H1 (cell line): ENCODE measurements around the gene KARS1. TPM values are rescaled to one million over a fixed set of nuclear protein-coding genes. Genes with fewer than 3 reads are reported as not detected.

Experiments
- CTCF ChIA-PET: fragments of 300-600 bp; sonication (Branson Sonifier 250); formaldehyde crosslinking; loops from one replicate; lab custom pipeline; 2021; ENCODE audit not compliant: partially characterized antibody; lab: Charles Lee
- POLR2A ChIA-PET: fragments of 300-600 bp; sonication (Branson Sonifier 250); formaldehyde crosslinking; loops from one replicate; lab custom pipeline; 2021; ENCODE audit warnings: inconsistent platforms; ENCODE audit not compliant: partially characterized antibody; lab: Charles Lee
- DNase-seq, 2 experiments: peaks; one replicate each; pipeline versions ENCODE4 v3.0.0 to v3.0.0-alpha.2; 2010 to 2022; ENCODE audit warnings: low spot score in 2 of 2, low read depth in 1 of 2, mixed read lengths in 1 of 2
- FAIRE-seq: peaks from 2 replicates; lab custom pipeline; 2011; peaks lifted over from hg19 to GRCh38; lab: Jason Lieb, UNC
- H2AFZ ChIP-seq: 2 replicates; pipeline ENCODE4 v1.8.1; 2012; ENCODE audit warnings: low read length, inconsistent platforms
- H2AK5ac ChIP-seq: 2 replicates; pipeline ENCODE4 v1.6.1; 2013; ENCODE audit warnings: low read depth, low read length
- H2BK120ac ChIP-seq: replicated peaks from 2 replicates; pipeline ENCODE3; 2013; ENCODE audit warnings: low read depth, low read length, inconsistent platforms
- H2BK12ac ChIP-seq: 2 replicates; pipeline ENCODE4 v1.6.1; 2013; ENCODE audit warnings: low read depth, low read length
- H2BK15ac ChIP-seq: 2 replicates; pipeline ENCODE4 v1.6.1; 2013; ENCODE audit warnings: low read length
- H2BK20ac ChIP-seq: 2 replicates; pipeline ENCODE4 v1.6.1; 2013; ENCODE audit warnings: low read length
- H2BK5ac ChIP-seq: 2 replicates; pipeline ENCODE4 v1.6.1; 2013; ENCODE audit warnings: low read depth, low read length
- H3K14ac ChIP-seq: 2 replicates; pipeline ENCODE4 v1.6.1; 2013; ENCODE audit warnings: inconsistent platforms; ENCODE audit not compliant: insufficient read length
- H3K18ac ChIP-seq: 2 replicates; pipeline ENCODE4 v1.6.1; 2013; ENCODE audit warnings: low read length; ENCODE audit errors: extremely low read depth
- H3K23ac ChIP-seq: 2 replicates; pipeline ENCODE4 v1.6.1; 2013; ENCODE audit warnings: inconsistent platforms; ENCODE audit not compliant: insufficient read length
- H3K23me2 ChIP-seq: 2 replicates; pipeline ENCODE4 v1.6.1; 2013; ENCODE audit warnings: low read depth, low read length
- H3K27ac ChIP-seq: 2 replicates; pipeline ENCODE4 v1.6.1; 2011; ENCODE audit warnings: low read depth, low read length, inconsistent platforms
- H3K27me3 ChIP-seq, 4 experiments: replicated peaks in 1 of 4; 1 replicate in 1 of 4; 2 replicates in 3 of 4; pipeline versions ENCODE4 v1.6.1 to v1.8.1; 2011 to 2013; ENCODE audit warnings: low read length in 3 of 4, mild to moderate bottlenecking in 3 of 4, inconsistent platforms in 2 of 4, mixed read lengths in 2 of 4, moderate library complexity in 1 of 4; ENCODE audit not compliant: control insufficient read depth in 3 of 4, insufficient read depth in 3 of 4; ENCODE audit errors: extremely low read depth in 1 of 4
- H3K36me3 ChIP-seq, 4 experiments: 2 replicates each; pipeline versions ENCODE4 v1.6.1 to v1.8.1; 2011 to 2013; ENCODE audit warnings: mild to moderate bottlenecking in 4 of 4, low read length in 3 of 4, moderate library complexity in 2 of 4, control low read depth in 1 of 4, inconsistent platforms in 1 of 4; ENCODE audit not compliant: insufficient read depth in 4 of 4, control insufficient read depth in 2 of 4
- H3K4ac ChIP-seq: replicated peaks from 2 replicates; pipeline ENCODE3; 2013; ENCODE audit warnings: low read length, low read depth, mixed read lengths, inconsistent platforms; ENCODE audit not compliant: insufficient read length
- H3K4me1 ChIP-seq, 4 experiments: replicated peaks in 1 of 4; 1 replicate in 1 of 4; 2 replicates in 3 of 4; pipeline versions ENCODE4 v1.6.1 to v1.8.1; 2011 to 2013; ENCODE audit warnings: low read length in 3 of 4, inconsistent platforms in 2 of 4, mixed read lengths in 1 of 4; ENCODE audit not compliant: insufficient read depth in 4 of 4, control insufficient read depth in 3 of 4
- H3K4me2 ChIP-seq, 2 experiments: 2 replicates each; pipeline versions ENCODE4 v1.6.1 to v1.8.1; 2011 to 2013; ENCODE audit warnings: low read depth in 2 of 2, low read length in 2 of 2, control low read depth in 1 of 2, inconsistent platforms in 1 of 2, mild to moderate bottlenecking in 1 of 2; ENCODE audit not compliant: insufficient read depth in 1 of 2
- H3K4me3 ChIP-seq, 4 experiments: fragments of 200-600, 300-600 bp in 1 of 4; sonication (generic), shearing (Covaris generic), sonication (Bioruptor Twin) in 1 of 4; 2 replicates each; pipeline versions ENCODE4 v1.5.1 to v1.8.1; 2011 to 2016; ENCODE audit warnings: low read length in 4 of 4, low read depth in 3 of 4, control low read depth in 2 of 4, inconsistent platforms in 2 of 4, mild to moderate bottlenecking in 2 of 4, mixed read lengths in 1 of 4, moderate library complexity in 1 of 4; ENCODE audit not compliant: insufficient read depth in 2 of 4; ENCODE audit errors: extremely low read depth in 1 of 4
- H3K56ac ChIP-seq: replicated peaks from 2 replicates; pipeline ENCODE3; 2013; ENCODE audit warnings: low read depth, mild to moderate bottlenecking, mixed read lengths, low read length, inconsistent platforms; ENCODE audit not compliant: insufficient read length
- H3K79me1 ChIP-seq: 2 replicates; pipeline ENCODE4 v1.6.1; 2013; ENCODE audit warnings: low read depth, low read length, control low read depth
- H3K79me2 ChIP-seq, 2 experiments: 2 replicates each; pipeline versions ENCODE4 v1.6.1 to v1.8.1; 2012 to 2013; ENCODE audit warnings: low read length in 2 of 2, mild to moderate bottlenecking in 2 of 2, inconsistent platforms in 1 of 2; ENCODE audit not compliant: insufficient read depth in 2 of 2, control insufficient read depth in 1 of 2
- H3K9ac ChIP-seq, 4 experiments: replicated peaks in 1 of 4; 1 replicate in 1 of 4; 2 replicates in 3 of 4; pipeline versions ENCODE4 v1.6.1 to v1.8.1; 2011 to 2013; ENCODE audit warnings: low read depth in 3 of 4, low read length in 3 of 4, control low read depth in 2 of 4, mild to moderate bottlenecking in 2 of 4, moderate library complexity in 2 of 4, inconsistent platforms in 1 of 4; ENCODE audit errors: extremely low read depth in 1 of 4
- H3K9me3 ChIP-seq, 2 experiments: 2 replicates each; pipeline versions ENCODE4 v1.6.1 to v1.8.1; 2012 to 2013; ENCODE audit warnings: mild to moderate bottlenecking in 2 of 2, moderate library complexity in 2 of 2, control low read depth in 1 of 2, inconsistent platforms in 1 of 2, low read depth in 1 of 2, low read length in 1 of 2, mixed read lengths in 1 of 2; ENCODE audit not compliant: insufficient read depth in 2 of 2
- H4K20me1 ChIP-seq, 2 experiments: replicated peaks in 1 of 2; 2 replicates each; pipeline versions ENCODE3 to v1.8.1; 2011 to 2013; ENCODE audit warnings: inconsistent platforms in 2 of 2, low read length in 2 of 2, mild to moderate bottlenecking in 1 of 2; ENCODE audit not compliant: insufficient read depth in 2 of 2, control insufficient read depth in 1 of 2
- H4K5ac ChIP-seq: 2 replicates; pipeline ENCODE4 v1.6.1; 2013; ENCODE audit warnings: low read length, low read depth, mixed read lengths, inconsistent platforms; ENCODE audit not compliant: insufficient read length
- H4K8ac ChIP-seq: 2 replicates; pipeline ENCODE4 v1.8.0; 2013; ENCODE audit warnings: mild to moderate bottlenecking, moderate library complexity, low read length, inconsistent platforms; ENCODE audit not compliant: insufficient read depth; ENCODE audit errors: extremely low read depth
- H4K91ac ChIP-seq: replicated peaks from 2 replicates; pipeline ENCODE3; 2013; ENCODE audit warnings: low read length, mixed read lengths, inconsistent platforms; ENCODE audit not compliant: insufficient read length
- BACH1 ChIP-seq: IDR thresholded peaks from 2 replicates; pipeline ENCODE4 v1.6.1; 2012; ENCODE audit warnings: low read length, improper control_type of control experiment
- EP300 ChIP-seq, 2 experiments: IDR thresholded peaks; 1 replicate in 1 of 2; 2 replicates in 1 of 2; pipeline ENCODE4 v1.6.1; 2011 to 2012; ENCODE audit warnings: low read depth in 2 of 2, low read length in 2 of 2, mild to moderate bottlenecking in 2 of 2, borderline replicate concordance in 1 of 2, inconsistent platforms in 1 of 2, moderate library complexity in 1 of 2
- FOSL1 ChIP-seq: IDR thresholded peaks from 2 replicates; pipeline ENCODE4 v1.6.1; 2011; ENCODE audit warnings: mild to moderate bottlenecking, low read depth, low read length, moderate library complexity; ENCODE audit not compliant: insufficient read depth
- NANOG ChIP-seq: IDR thresholded peaks from 2 replicates; pipeline ENCODE4 v1.6.1; 2011; ENCODE audit warnings: low read length, low read depth, mild to moderate bottlenecking, inconsistent platforms; ENCODE audit not compliant: insufficient read depth, poor library complexity, severe bottlenecking
- RAD21 ChIP-seq, 2 experiments: IDR thresholded peaks in 1 of 2; conservative IDR thresholded peaks in 1 of 2; 2 replicates each; pipeline ENCODE4 v1.6.1; 2011; ENCODE audit warnings: low read depth in 2 of 2, low read length in 2 of 2, improper control_type of control experiment in 1 of 2, inconsistent platforms in 1 of 2, mild to moderate bottlenecking in 1 of 2, moderate library complexity in 1 of 2
- RXRA ChIP-seq: IDR thresholded peaks from 2 replicates; pipeline ENCODE4 v1.6.1; 2011; ENCODE audit warnings: low read depth, mild to moderate bottlenecking, low read length, moderate library complexity; ENCODE audit not compliant: insufficient read depth
- SP4 ChIP-seq: IDR thresholded peaks from 2 replicates; pipeline ENCODE4 v1.6.1; 2012; ENCODE audit warnings: low read length, inconsistent platforms
- SRF ChIP-seq: IDR thresholded peaks from 2 replicates; pipeline ENCODE4 v1.6.1; 2011; ENCODE audit warnings: mild to moderate bottlenecking, low read depth, low read length, moderate library complexity
- TAF7 ChIP-seq: optimal IDR thresholded peaks from 2 replicates; pipeline ENCODE3; 2011; ENCODE audit warnings: low read depth, mild to moderate bottlenecking, inconsistent platforms, low read length, moderate library complexity, borderline replicate concordance
- TCF12 ChIP-seq: IDR thresholded peaks from 2 replicates; pipeline ENCODE4 v1.6.1; 2011; ENCODE audit warnings: low read depth, mild to moderate bottlenecking, low read length
- ZNF274 ChIP-seq: IDR thresholded peaks from 2 replicates; pipeline ENCODE4 v1.7.0; 2012; ENCODE audit warnings: low read length, borderline replicate concordance; ENCODE audit errors: extremely low read depth
- WGBS, 2 experiments: shearing (Covaris generic) in 1 of 2; methylation state at CpG; one replicate each; pipeline versions ENCODE4 v1.1.6 to v1.1.7; 2013 to 2015; ENCODE audit warnings: low lambda C conversion rate in 2 of 2, mixed read lengths in 2 of 2, inconsistent platforms in 1 of 2, low coverage in 1 of 2, missing lambda C conversion rate in 1 of 2; ENCODE audit not compliant: insufficient replicate concordance in 2 of 2, insufficient coverage in 1 of 2, insufficient read length in 1 of 2; ENCODE audit errors: extremely low coverage in 1 of 2, missing lambda C conversion rate in 1 of 2; 5-methylcytosine and 5-hydroxymethylcytosine counted together
- polyA plus RNA-seq, 7 experiments: library from polyadenylated mRNA; depleted of rRNA in 3 of 7; stranded (reverse) in 5 of 7; unstranded in 2 of 7; fragments of >200 nt in 5 of 7; fragments of 200-250 nt in 2 of 7; gene quantifications; 1 replicate in 5 of 7; 2 replicates in 1 of 7; 4 replicates in 1 of 7; pipeline versions ENCODE4 v1.2.1 to v1.2.3, GENCODE V29; 2011 to 2013; ENCODE audit warnings: missing spikeins in 2 of 7, mixed read lengths in 2 of 7
- total RNA-seq: library from RNA; stranded (reverse); fragmentation: NEBNext Ultra II Directional; extraction: Animal tissue kit (Norgen Biotek cat#: 25700); gene quantifications from 2 replicates; pipeline ENCODE4 v1.2.1, GENCODE V29; 2021
- TF ChIP-seq, protein P1 (sequence below): IDR thresholded peaks from 2 replicates; pipeline ENCODE4 v1.6.1; 2011; ENCODE audit warnings: low read length, improper control_type of control experiment

KARS1 gene
- total and polyA plus RNA-seq, 2 of the 8 experiments (the other 6 are each of a cell fraction or from before 2014, with no cell fraction given): 97.5 to 221 TPM

GRCh38 chr16:75578212-75578611 lies 69.3 kb downstream of the KARS1 start:
- Histone ChIP-seq H3K4ac (no peak overlapping the region), H3K36me3 (peaks cover 2 to 38% (median 25%) of the 10 kb centered on the region in 4 experiments; a peak in 7 of 8 replicates)

More at GRCh38 chr16:75578212-75578611, 69.3 kb downstream of the KARS1 start:
- no peak overlapping the region for H2AFZ ChIP-seq
- H4K20me1 ChIP-seq: peaks cover 0 to 3% of the 10 kb centered on the region in 2 experiments
- no peak for FAIRE-seq
- ChIA-PET POLR2A (interaction anchor here (1.4 to 1.8 kb wide), 2 partner anchors 9 to 16 kb away, joined by 3 read pairs; no protein-coding TSS in a partner anchor), CTCF (interaction anchor here (1.2 kb wide), 1 partner anchor 113 kb away, joined by 3 read pairs; the partner anchor contains the start of gene TMEM170A)
- no peak overlapping the region for H4K91ac ChIP-seq
- H3K4me1 ChIP-seq: peaks cover 0 to 12% (median 2%) of the 10 kb centered on the region in 4 experiments; a peak in 3 of 7 replicates
- DNase-seq: no peak
- H3K27me3 ChIP-seq: no peaks in the 10 kb centered on the region
- H3K27ac ChIP-seq: no peak overlapping the region
- H3K23ac ChIP-seq: no peak overlapping the region
- TF ChIP-seq EP300 (IDR thresholded peaks at IDR 0.05; ENCODE audit: borderline replicate concordance in 1 of 2, low read depth in 2 of 2, low read length in 2 of 2): no peak
- TF ChIP-seq RAD21 (IDR thresholded peaks at IDR 0.05 in 1 of 2, conservative IDR thresholded peaks at IDR 0.05 in 1 of 2; ENCODE audit: low read depth in 2 of 2, low read length in 2 of 2): no peak
- no peak for TF ChIP-seq NANOG
- no peak for TF ChIP-seq BACH1
- TF ChIP-seq FOSL1: no peak
- no peak for TF ChIP-seq TAF7
- no peak for TF ChIP-seq ZNF274
- no peak for TF ChIP-seq SP4
- TF ChIP-seq, protein P1, sequence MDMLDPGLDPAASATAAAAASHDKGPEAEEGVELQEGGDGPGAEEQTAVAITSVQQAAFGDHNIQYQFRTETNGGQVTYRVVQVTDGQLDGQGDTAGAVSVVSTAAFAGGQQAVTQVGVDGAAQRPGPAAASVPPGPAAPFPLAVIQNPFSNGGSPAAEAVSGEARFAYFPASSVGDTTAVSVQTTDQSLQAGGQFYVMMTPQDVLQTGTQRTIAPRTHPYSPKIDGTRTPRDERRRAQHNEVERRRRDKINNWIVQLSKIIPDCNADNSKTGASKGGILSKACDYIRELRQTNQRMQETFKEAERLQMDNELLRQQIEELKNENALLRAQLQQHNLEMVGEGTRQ: no peak
- TF ChIP-seq TCF12: no peak
- no peak for TF ChIP-seq SRF
- TF ChIP-seq RXRA: no peak
- H2BK20ac ChIP-seq: no peak overlapping the region
- H4K8ac ChIP-seq: no peak overlapping the region
- no peak overlapping the region for H4K5ac ChIP-seq
- no peak overlapping the region for H3K14ac ChIP-seq
- H3K18ac ChIP-seq: no peak overlapping the region
- H2AK5ac ChIP-seq: no peak overlapping the region
- H3K79me2 ChIP-seq: no peaks in the 10 kb centered on the region
- no peak overlapping the region for H3K56ac ChIP-seq
- no peak overlapping the region for H2BK12ac ChIP-seq
- no peaks in the 10 kb centered on the region for H3K9me3 ChIP-seq
- H3K79me1 ChIP-seq: peaks cover 3% of the 10 kb centered on the region; the same call in 1 of the 2 replicates
- H2BK5ac ChIP-seq: no peak overlapping the region
- H3K23me2 ChIP-seq: no peaks in the 10 kb centered on the region
- H2BK15ac ChIP-seq: no peak overlapping the region
- no peak overlapping the region for H2BK120ac ChIP-seq
- H3K4me3 ChIP-seq: no peak overlapping the region
- no peak overlapping the region for H3K4me2 ChIP-seq
- WGBS, 2 experiments: 88% methylated on average over 7 of the region's 7 CpGs; no CpG with 5 or more reads in 1 of the 2 experiments
- H3K9ac ChIP-seq: no peak overlapping the region
